ENCODE measurements around the gene FNBP1L. TPM values are rescaled to one million over a fixed set of nuclear protein-coding genes. Genes with fewer than 3 reads are reported as not detected.

FNBP1L gene
- polyA plus RNA-seq, 1 of the 3 experiments (the other 2 are of a cell fraction), result 16.5 TPM

DNA sequence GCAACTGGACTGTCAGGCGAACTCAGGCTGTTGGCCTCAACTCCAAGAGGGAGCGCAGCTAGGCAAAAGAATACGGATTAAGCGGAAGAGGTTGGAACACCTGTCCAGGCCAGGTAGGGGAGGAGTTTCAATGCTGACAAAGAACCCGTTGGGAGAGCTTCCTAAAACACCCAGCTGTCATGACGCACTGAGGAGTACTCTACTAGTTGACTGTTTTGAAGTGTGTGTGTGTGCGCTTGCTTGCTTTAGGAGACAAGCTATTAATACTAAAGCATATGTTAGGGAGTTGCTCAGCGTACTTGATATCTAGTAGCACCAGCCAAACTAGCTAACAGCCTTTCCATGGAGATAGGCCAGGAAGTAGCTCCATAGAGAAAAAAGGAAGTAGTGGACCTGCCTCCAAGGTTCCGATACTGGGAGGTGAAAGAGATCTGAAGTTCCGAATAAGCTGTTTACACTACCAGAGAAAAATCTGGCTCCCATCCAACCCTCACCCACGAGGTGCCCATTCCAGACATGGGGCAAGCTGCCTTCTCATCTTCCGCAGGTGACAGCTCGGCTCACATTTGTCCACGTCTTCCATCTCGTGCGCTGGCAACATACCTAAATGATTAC lies 974 bp upstream of the FNBP1L start:
- no peak overlapping the region for H3K27ac ChIP-seq (ENCODE audit: low read depth in 2 of 2, low read length in 1 of 2)
- TF ChIP-seq, protein P1, sequence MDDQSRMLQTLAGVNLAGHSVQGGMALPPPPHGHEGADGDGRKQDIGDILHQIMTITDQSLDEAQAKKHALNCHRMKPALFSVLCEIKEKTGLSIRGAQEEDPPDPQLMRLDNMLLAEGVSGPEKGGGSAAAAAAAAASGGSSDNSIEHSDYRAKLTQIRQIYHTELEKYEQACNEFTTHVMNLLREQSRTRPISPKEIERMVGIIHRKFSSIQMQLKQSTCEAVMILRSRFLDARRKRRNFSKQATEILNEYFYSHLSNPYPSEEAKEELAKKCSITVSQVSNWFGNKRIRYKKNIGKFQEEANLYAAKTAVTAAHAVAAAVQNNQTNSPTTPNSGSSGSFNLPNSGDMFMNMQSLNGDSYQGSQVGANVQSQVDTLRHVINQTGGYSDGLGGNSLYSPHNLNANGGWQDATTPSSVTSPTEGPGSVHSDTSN (IDR thresholded peaks at IDR 0.05), result no peak
- TF ChIP-seq, protein P2, sequence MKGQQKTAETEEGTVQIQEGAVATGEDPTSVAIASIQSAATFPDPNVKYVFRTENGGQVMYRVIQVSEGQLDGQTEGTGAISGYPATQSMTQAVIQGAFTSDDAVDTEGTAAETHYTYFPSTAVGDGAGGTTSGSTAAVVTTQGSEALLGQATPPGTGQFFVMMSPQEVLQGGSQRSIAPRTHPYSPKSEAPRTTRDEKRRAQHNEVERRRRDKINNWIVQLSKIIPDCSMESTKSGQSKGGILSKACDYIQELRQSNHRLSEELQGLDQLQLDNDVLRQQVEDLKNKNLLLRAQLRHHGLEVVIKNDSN (IDR thresholded peaks at IDR 0.05; ENCODE audit: borderline replicate concordance, low read depth), result no peak
- TF ChIP-seq, protein P3, sequence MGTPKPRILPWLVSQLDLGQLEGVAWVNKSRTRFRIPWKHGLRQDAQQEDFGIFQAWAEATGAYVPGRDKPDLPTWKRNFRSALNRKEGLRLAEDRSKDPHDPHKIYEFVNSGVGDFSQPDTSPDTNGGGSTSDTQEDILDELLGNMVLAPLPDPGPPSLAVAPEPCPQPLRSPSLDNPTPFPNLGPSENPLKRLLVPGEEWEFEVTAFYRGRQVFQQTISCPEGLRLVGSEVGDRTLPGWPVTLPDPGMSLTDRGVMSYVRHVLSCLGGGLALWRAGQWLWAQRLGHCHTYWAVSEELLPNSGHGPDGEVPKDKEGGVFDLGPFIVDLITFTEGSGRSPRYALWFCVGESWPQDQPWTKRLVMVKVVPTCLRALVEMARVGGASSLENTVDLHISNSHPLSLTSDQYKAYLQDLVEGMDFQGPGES (IDR thresholded peaks at IDR 0.05; ENCODE audit: low read depth, low read length), result no peak
- TF ChIP-seq, protein P4, sequence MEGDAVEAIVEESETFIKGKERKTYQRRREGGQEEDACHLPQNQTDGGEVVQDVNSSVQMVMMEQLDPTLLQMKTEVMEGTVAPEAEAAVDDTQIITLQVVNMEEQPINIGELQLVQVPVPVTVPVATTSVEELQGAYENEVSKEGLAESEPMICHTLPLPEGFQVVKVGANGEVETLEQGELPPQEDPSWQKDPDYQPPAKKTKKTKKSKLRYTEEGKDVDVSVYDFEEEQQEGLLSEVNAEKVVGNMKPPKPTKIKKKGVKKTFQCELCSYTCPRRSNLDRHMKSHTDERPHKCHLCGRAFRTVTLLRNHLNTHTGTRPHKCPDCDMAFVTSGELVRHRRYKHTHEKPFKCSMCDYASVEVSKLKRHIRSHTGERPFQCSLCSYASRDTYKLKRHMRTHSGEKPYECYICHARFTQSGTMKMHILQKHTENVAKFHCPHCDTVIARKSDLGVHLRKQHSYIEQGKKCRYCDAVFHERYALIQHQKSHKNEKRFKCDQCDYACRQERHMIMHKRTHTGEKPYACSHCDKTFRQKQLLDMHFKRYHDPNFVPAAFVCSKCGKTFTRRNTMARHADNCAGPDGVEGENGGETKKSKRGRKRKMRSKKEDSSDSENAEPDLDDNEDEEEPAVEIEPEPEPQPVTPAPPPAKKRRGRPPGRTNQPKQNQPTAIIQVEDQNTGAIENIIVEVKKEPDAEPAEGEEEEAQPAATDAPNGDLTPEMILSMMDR (IDR thresholded peaks at IDR 0.05), result no peak
- peaks cover 4 to 19% of the 10 kb centered on the region in 2 experiments; a peak in 3 of 4 replicates for H3K4me1 ChIP-seq (ENCODE audit: control insufficient read depth in 1 of 2, insufficient read depth in 2 of 2, low read depth in 1 of 2, low read length in 1 of 2)
- H3K9ac ChIP-seq, result no peak overlapping the region
- no peaks in the 10 kb centered on the region; the same call in 1 of the 2 replicates for H3K9me2 ChIP-seq
- H3K4me2 ChIP-seq, result peak overlapping the region; percentile 90
- H4K20me1 ChIP-seq (ENCODE audit: insufficient read depth), result peaks cover 27% of the 10 kb centered on the region
- H3K27me3 ChIP-seq (ENCODE audit: insufficient read depth), result no peaks in the 10 kb centered on the region
- peaks cover 16% of the 10 kb centered on the region for H3F3A ChIP-seq (replicated peaks; ENCODE audit: insufficient read depth)
- peak overlapping the region in 1 of 2 experiments; percentile 99; a peak in 3 of 4 replicates for H3K4me3 ChIP-seq (ENCODE audit: low read depth in 2 of 2, low read length in 1 of 2)
- ChIA-PET POLR2A (interaction anchor here (0.6 to 1.3 kb wide), 3 partner anchors 115 to 171 kb away, joined by 3 to 4 read pairs (median 3); no protein-coding TSS in a partner anchor), CTCF (interaction anchor here (0.6 to 4.4 kb wide), 8 partner anchors 10 to 402 kb away, joined by 3 to 19 read pairs (median 8); no protein-coding TSS in a partner anchor)
- no peaks in the 10 kb centered on the region for H3K36me3 ChIP-seq (replicated peaks in 1 of 2; ENCODE audit: control insufficient read depth in 1 of 2, insufficient read depth in 2 of 2, low read length in 1 of 2)
- no peaks in the 10 kb centered on the region for H3K9me3 ChIP-seq
- WGBS (ENCODE audit: low lambda C conversion rate), result 77% methylated on average over 16 of the region's 16 CpGs
- DNase-seq, result no peak
- peaks cover 39% of the 10 kb centered on the region for H3K79me2 ChIP-seq (ENCODE audit: insufficient read depth)
- peak overlapping the region; percentile 95; the same call in 1 of the 2 replicates for H2AFZ ChIP-seq (ENCODE audit: low read depth)

DNA sequence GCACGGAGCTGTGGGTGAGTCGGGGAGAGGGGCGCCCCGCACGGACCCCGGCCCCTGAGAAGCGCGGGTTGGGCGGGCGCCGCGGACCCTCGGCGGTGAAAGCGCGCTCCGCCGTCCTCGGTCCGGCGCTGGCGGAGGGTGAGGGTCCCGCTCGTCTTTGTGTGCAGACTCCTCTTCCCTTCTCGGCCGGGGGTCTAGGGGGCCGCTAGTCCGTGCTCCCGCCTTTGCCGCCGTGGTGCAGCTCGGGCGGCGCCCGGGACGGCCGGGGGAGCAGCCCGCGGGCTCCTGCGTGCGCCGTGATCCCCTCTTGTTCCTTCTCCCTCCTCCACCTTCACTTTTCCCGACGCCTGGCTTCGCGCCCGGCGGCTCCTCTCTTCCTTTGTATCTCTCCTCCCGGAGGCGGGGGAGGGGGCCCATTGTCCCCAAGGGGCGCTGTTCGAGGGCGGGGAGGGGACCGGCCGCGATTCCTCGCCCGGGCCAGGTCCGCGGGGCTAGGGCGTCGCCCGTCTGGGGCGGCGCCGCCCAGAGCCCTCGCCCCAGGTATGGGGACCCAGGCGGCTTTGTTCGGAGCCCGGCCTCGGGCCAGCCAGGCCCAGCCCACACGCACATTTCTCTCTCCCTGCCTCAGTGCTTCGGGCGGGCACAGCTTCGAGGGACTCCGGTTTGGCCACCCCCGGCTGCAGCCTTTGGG lies 519 bp downstream of the FNBP1L start:
- CTCF ChIA-PET, result interaction anchor here (0.6 to 4.4 kb wide), 17 partner anchors 10 to 662 kb away, joined by 3 to 19 read pairs (median 3); no protein-coding TSS in a partner anchor
- Histone ChIP-seq H3K36me3 (replicated peaks in 1 of 2; ENCODE audit: control insufficient read depth in 1 of 2, insufficient read depth in 2 of 2, low read length in 1 of 2) (no peaks in the 10 kb centered on the region), H3K4me3 (ENCODE audit: low read depth in 2 of 2, low read length in 1 of 2) (peak overlapping the region; percentile 96 to 99), H3F3A (replicated peaks; ENCODE audit: insufficient read depth) (peaks cover 15% of the 10 kb centered on the region), H3K9me3 (no peaks in the 10 kb centered on the region), H2AFZ (ENCODE audit: low read depth) (peak overlapping the region; percentile 95), H3K9ac (peak overlapping the region; percentile 93), H3K79me2 (ENCODE audit: insufficient read depth) (peaks cover 54% of the 10 kb centered on the region), H4K20me1 (ENCODE audit: insufficient read depth) (peaks cover 42% of the 10 kb centered on the region), H3K27me3 (ENCODE audit: insufficient read depth) (no peaks in the 10 kb centered on the region), H3K9me2 (no peaks in the 10 kb centered on the region; the same call in 1 of the 2 replicates), H3K4me1 (ENCODE audit: control insufficient read depth in 1 of 2, insufficient read depth in 2 of 2, low read depth in 1 of 2, low read length in 1 of 2) (peaks cover 8 to 13% of the 10 kb centered on the region in 2 experiments; a peak in 3 of 4 replicates), H3K27ac (ENCODE audit: low read depth in 2 of 2, low read length in 1 of 2) (peak overlapping the region; percentile 78 to 92), H3K4me2 (peak overlapping the region; percentile 90)
- WGBS (ENCODE audit: low lambda C conversion rate), result 2% methylated on average over 25 of the region's 77 CpGs
- peak; percentile 89 for DNase-seq
- TF ChIP-seq, protein P4 (IDR thresholded peaks at IDR 0.05), result peak; percentile 29; the same call in 1 of the 2 replicates
- TF ChIP-seq NFIC (IDR thresholded peaks at IDR 0.05; ENCODE audit: borderline replicate concordance), result peak; percentile 39
- TF ChIP-seq FOXJ3 (CRISPR knock-in tag; IDR thresholded peaks at IDR 0.05), result no peak
- POLR2A ChIA-PET, result interaction anchor here (0.7 to 1.2 kb wide), 2 partner anchors 103 to 169 kb away, joined by 3 to 4 read pairs; no protein-coding TSS in a partner anchor

Data from SK-N-SH (cell line).